H1 (cell line): Measurements from ENCODE around the gene TIMP4. TPM values are rescaled to one million over a fixed set of nuclear protein-coding genes. Genes with fewer than 3 reads are reported as not detected.

Experiments used
- MAX ChIP-seq: IDR thresholded peaks from 2 replicates; pipeline ENCODE4 v1.6.1; 2012; ENCODE audit warnings: inconsistent platforms
- polyA plus RNA-seq, 7 experiments: library from polyadenylated mRNA; depleted of rRNA in 3 of 7; stranded (reverse) in 5 of 7; unstranded in 2 of 7; fragments of >200 nt in 5 of 7; fragments of 200-250 nt in 2 of 7; gene quantifications; 1 replicate in 5 of 7; 2 replicates in 1 of 7; 4 replicates in 1 of 7; pipeline versions ENCODE4 v1.2.1 to v1.2.3, GENCODE V29; 2011 to 2013; ENCODE audit warnings: missing spikeins in 2 of 7, mixed read lengths in 2 of 7
- total RNA-seq: library from RNA; stranded (reverse); fragmentation: NEBNext Ultra II Directional; extraction: Animal tissue kit (Norgen Biotek cat#: 25700); gene quantifications from 2 replicates; pipeline ENCODE4 v1.2.1, GENCODE V29; 2021

TIMP4 gene
- total and polyA plus RNA-seq, 2 of the 8 experiments (the other 6 are each of a cell fraction or from before 2014, with no cell fraction given) = 5.1 to 8.7 TPM

DNA sequence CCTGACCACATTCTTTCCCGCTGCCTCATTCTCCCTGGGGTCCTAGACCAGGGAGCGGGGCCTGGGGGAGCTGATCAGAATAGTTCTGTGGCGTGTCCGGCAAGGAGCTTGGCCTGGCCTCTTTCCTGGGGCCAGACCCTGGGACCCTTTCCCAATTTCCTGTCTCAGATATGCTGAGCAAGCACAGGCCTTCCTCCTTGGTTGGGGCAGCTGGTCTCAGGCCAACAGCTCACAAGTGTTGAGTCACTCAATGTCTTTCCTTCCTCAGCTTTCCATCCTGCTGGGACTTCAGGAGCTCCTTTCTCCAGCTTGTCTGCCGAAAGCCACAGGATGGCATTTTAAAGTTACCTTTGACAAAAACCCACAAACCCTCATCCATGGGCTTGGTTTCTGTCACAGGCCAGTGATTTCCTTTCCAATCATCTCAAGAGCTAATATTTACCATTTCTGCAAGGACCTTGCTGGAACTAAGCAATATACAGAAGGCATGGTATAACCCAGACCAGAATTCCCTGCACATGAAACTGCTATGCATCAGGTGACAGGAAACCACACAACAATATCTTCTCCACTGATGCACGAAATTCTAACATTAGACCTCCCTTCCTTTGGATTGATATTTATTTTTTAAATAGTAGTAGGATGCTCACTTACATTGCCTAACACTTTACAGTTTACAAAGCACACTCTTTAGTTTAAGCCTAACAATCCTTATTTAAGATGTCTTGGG lies 19.5 kb upstream of the TIMP4 start (continued):
- no peak for TF ChIP-seq MAX
- TF ChIP-seq, all 59 proteins: peak for 0
